Left cardiac atrium (tissue), 4 donors: Measurements from ENCODE around the gene PEAK1. TPM values are rescaled to one million over a fixed set of nuclear protein-coding genes. Genes with fewer than 3 reads are reported as not detected.

ENCODE experiments used
- ATAC-seq, 2 donors: fragments of 200-7000 bp; cut with Tn5 transposase; one replicate each; pipeline ENCODE4 v1.9.1; 2020; ENCODE audit warnings: mild to moderate bottlenecking in 2 of 2, moderate library complexity in 2 of 2
- DNase-seq: peaks from one replicate; pipeline ENCODE4 v3.0.0-alpha.2; 2020
- intact Hi-C, 2 donors: fragments of 100-400 bp; cut with DNase I; formaldehyde crosslinking; loops; one replicate each; pipeline versions ENCODE4 v1.14.1 to v1.15.1; 2022 to 2023
- long read RNA-seq: library from polyadenylated mRNA; unstranded; transcript quantifications from one replicate; pipeline ENCODE4 v2.0.0, GENCODE V29; 2021
- total RNA-seq, 2 donors: library from RNA; stranded (reverse); fragmentation: NEBNext Ultra II Directional; extraction: Animal tissue kit (Norgen Biotek cat#: 25700); gene quantifications; one replicate each; pipeline ENCODE4 v1.2.1, GENCODE V29; 2021
- donor health status: DM: no; HTN: yes; CAD: no.
- donor health status: DM: no; HTN: yes; CAD: no; lungs with severe emphysema.
- donor health status: DM: yes; HTN: yes; CAD: no.
- donor health status: Dilated cardiomyopathy.

The PEAK1 gene, protein sequence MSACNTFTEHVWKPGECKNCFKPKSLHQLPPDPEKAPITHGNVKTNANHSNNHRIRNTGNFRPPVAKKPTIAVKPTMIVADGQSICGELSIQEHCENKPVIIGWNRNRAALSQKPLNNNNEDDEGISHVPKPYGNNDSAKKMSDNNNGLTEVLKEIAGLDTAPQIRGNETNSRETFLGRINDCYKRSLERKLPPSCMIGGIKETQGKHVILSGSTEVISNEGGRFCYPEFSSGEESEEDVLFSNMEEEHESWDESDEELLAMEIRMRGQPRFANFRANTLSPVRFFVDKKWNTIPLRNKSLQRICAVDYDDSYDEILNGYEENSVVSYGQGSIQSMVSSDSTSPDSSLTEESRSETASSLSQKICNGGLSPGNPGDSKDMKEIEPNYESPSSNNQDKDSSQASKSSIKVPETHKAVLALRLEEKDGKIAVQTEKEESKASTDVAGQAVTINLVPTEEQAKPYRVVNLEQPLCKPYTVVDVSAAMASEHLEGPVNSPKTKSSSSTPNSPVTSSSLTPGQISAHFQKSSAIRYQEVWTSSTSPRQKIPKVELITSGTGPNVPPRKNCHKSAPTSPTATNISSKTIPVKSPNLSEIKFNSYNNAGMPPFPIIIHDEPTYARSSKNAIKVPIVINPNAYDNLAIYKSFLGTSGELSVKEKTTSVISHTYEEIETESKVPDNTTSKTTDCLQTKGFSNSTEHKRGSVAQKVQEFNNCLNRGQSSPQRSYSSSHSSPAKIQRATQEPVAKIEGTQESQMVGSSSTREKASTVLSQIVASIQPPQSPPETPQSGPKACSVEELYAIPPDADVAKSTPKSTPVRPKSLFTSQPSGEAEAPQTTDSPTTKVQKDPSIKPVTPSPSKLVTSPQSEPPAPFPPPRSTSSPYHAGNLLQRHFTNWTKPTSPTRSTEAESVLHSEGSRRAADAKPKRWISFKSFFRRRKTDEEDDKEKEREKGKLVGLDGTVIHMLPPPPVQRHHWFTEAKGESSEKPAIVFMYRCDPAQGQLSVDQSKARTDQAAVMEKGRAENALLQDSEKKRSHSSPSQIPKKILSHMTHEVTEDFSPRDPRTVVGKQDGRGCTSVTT (N-terminal part only)
- total RNA-seq = 10 to 100 TPM; 59.0 to 71.7 TPM
- long read RNA-seq, full-length matches to known transcripts = 1 of 7 reads
- long read RNA-seq, partial matches to known transcripts = 0 of 7 reads
- long read RNA-seq, other reads (novel, unspliced or antisense) = 6 of 7 reads

- DNase-seq (peak; percentile 100), ATAC-seq (peak; percentile 98 to 99)
- intact Hi-C loops = loop anchor here (5.0 to 10.0 kb wide), 3 partner anchors 75 to 313 kb away; no protein-coding TSS in a partner anchor
These were observed at the start of gene PEAK1 for GRCh38 chr15:77419836-77420609. Gene PEAK1 (minus strand): TSS chr15:77420104. CDS start chr15:77181926, 238,178 bp downstream.

DNA sequence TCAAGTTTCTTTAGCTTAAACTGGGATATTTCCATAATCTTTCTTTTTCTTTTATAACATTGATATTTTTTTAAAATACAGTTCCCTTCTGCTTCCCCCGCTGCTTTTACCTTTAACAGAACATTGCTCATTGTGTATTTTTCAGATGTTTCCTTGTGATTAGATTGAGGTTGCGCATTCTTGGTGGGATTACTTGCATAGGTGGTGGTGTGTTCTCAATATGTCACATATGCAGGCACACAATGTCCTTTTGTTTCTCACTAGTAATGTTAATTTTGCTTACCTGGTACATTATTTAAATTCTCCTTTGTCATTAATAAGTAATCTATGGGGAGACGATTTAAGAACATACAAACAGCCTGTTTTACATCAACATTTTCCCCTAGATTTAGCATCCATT, 49.0 kb upstream of the PEAK1 start:
- intact Hi-C loops = no loop called here
- no peak for DNase-seq
- ATAC-seq = no peak

GRCh38 chr15:77466521-77466920, 46.6 kb upstream of the PEAK1 start:
- DNase-seq (no peak), ATAC-seq (no peak)
- intact Hi-C loops = no loop called here

GRCh38 chr15:77464129-77464865, 44.4 kb upstream of the PEAK1 start:
- DNase-seq (no peak), ATAC-seq (no peak)
- intact Hi-C loops = no loop called here

DNA sequence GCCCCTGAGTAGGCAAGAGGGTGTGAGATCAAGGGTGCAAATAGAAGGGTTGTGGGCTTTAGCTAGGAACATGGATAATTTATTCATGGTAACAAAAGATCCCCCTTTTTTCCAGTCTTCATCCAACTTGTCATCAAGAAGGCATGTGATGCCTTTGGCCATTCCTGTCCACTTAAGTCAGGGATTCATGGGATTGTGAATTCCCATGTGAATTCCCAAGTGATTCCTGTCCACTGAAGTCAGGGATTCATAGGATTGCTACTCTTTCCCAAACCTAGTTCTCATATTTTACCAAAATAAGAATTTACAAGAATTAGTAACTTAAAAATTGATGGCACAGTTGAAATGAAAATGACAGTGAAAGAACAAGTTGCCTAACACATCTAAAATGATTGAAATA, 41.6 kb upstream of the PEAK1 start:
- DNase-seq = no peak
- intact Hi-C loops = no loop called here
- ATAC-seq = no peak

GRCh38 chr15:77459031-77459430, 39.1 kb upstream of the PEAK1 start:
- ATAC-seq (no peak), DNase-seq (no peak)
- intact Hi-C loops = no loop called here

GRCh38 chr15:77457905-77458265, 38.0 kb upstream of the PEAK1 start:
- DNase-seq (no peak), ATAC-seq (no peak)
- intact Hi-C loops = no loop called here

DNA sequence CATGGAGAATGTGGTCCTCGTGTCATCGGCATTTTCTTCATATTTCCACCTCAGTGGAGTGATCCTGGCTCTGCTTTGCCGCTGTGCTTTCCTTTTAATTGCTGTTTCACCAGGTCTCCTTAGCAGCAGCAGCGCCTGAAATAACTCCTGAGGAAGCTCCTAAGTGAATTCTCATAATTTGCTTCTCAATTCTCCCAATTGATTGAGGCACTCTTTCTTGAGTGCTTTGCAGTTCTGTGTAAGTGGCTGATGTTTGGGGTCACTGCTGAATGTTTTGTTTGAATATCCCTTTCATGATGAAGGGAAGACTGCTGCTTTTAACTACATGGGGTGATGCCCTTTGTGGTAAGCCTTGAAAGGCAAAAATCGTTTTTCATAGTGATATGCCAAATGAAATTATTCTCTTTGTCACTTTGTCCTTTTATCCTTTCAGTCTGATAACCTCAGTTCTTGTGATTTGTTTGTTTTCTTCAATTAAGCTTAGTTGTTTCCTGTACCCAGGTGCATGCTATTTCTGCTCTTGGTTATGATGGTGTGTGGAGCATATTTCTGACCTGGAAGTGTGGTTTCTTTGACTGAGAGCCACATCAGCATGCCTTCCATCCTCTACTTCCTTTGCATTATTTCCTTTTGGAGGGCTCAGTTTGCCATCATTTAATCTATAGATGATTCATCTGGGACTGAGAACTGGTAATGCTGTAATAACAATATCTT, 37.4 kb upstream of the PEAK1 start:
- intact Hi-C loops = no loop called here
- DNase-seq = no peak
- ATAC-seq = no peak

DNA sequence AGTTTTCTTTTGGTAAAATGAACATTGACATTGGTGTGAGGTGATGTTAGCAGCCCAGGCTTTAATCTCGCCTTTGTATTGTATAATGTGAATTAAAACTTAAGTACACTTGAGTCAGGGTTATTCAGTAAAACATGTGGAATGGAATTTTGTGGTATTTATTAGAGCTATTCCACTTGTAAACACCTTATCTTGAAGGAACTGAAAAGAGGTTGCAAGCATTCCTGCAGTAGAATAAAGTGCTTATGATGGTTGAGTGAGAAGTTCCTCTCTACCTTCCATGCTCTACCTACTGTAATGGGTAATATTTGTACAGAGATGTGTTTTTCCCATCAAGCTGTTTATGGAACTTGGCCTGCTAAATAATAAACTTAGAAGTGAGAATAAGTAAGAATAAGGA, 36.8 kb upstream of the PEAK1 start:
- no peak for ATAC-seq
- intact Hi-C loops = no loop called here
- no peak for DNase-seq

DNA sequence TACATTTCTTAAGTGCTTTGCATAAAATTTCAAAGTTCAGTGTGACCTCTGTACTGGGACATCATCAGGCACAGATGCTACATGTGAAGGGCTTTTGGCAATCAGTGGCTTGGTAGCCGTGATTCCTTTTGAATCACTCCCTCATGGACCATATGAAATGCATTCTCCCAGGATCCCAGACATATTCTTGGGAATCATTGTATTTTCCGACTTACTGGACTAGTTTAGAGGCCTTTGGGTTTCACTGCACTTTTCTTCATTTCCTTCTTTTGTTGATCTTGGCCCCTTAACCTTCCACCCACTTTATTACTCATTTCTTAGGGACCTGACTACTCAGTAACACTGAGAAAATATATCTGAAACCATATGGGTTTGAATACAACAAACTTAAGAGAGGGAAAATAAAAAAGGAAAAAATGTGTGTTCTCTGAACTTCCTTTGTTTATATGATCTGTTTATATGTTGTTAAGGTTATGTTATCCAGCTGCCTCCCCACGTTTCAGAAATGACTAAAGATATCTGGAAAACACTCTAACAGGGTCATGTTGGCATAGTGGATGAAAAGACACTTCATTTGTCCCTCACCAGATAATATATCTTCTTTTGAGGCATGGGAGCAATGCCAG, 35.9 kb upstream of the PEAK1 start:
- DNase-seq (no peak), ATAC-seq (peak; percentile 68 to 84)
- intact Hi-C loops = no loop called here

- intact Hi-C loops = no loop called here
- ATAC-seq = no peak
- DNase-seq = no peak
These were observed 35.0 kb upstream of the PEAK1 start for GRCh38 chr15:77454951-77455350.

DNA sequence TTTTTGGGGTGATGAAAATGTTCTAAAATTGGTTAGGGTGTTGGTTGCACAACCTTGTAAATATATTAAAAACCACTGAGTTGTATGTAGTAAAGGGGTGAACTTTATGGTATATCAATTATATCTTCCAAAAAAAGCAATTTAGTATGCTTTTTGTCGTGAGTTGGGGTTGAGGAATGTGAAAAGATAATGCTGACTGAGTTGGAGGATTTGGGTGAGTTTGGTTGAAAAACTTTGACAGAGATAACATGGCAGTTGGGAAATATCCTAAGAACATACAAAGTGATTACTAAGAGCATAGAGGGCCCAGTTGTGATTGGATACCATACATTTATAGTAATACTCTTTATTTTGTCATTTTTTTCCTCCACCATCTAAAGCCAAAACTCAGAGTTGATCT, 34.4 kb upstream of the PEAK1 start:
- intact Hi-C loops = no loop called here
- DNase-seq = no peak
- ATAC-seq = peak in 1 of 2 donors; percentile 42

- intact Hi-C loops = no loop called here
- DNase-seq (no peak), ATAC-seq (no peak)
These were observed 27.0 kb upstream of the PEAK1 start for GRCh38 chr15:77446840-77447390.

DNA sequence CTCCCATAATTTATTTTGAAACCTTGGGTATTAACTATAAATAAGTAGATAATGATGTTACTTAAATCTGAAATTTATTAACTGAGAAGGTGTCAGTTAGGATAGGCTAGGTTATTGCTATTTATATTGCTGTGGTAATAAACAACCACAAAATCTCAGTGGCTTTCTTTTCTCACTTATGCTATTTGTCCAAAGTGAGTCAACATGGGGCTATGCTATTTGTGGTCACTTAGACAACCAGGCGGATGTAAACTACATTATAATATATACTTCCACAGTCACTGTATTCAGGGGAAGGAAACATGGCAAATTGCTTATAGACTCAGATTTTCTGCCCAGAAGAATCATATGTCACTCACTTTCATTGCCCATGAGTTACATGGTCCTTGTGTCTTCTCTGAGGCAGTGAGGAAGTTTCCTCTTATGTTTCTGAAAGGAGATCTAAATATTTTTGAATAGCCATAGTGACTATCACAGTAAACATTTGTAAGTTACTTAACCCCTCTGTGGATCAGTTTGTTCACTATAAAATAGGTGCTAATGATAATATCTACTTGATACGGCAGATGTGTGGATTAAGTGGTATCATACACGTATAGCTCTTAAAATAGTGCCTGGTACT, 20.6 kb upstream of the PEAK1 start:
- intact Hi-C loops = no loop called here
- ATAC-seq (no peak), DNase-seq (no peak)

GRCh38 chr15:77437264-77437663, 17.4 kb upstream of the PEAK1 start:
- ATAC-seq (no peak), DNase-seq (no peak)
- intact Hi-C loops = no loop called here

- DNase-seq (no peak), ATAC-seq (no peak)
- intact Hi-C loops = no loop called here
These were observed 16.9 kb upstream of the PEAK1 start for GRCh38 chr15:77436822-77437221.

GRCh38 chr15:77430652-77431051, 10.7 kb upstream of the PEAK1 start:
- no peak for DNase-seq
- ATAC-seq = no peak
- intact Hi-C loops = no loop called here
